ENCODE results near the gene PUSL1. TPM values are rescaled to one million over a fixed set of nuclear protein-coding genes. Genes with fewer than 3 reads are reported as not detected.

The PUSL1 gene
- total and polyA plus RNA-seq, 2 of the 13 experiments (the other 11 are each of a cell fraction or from before 2014, with no cell fraction given), result 8.3 to 22.2 TPM

DNA sequence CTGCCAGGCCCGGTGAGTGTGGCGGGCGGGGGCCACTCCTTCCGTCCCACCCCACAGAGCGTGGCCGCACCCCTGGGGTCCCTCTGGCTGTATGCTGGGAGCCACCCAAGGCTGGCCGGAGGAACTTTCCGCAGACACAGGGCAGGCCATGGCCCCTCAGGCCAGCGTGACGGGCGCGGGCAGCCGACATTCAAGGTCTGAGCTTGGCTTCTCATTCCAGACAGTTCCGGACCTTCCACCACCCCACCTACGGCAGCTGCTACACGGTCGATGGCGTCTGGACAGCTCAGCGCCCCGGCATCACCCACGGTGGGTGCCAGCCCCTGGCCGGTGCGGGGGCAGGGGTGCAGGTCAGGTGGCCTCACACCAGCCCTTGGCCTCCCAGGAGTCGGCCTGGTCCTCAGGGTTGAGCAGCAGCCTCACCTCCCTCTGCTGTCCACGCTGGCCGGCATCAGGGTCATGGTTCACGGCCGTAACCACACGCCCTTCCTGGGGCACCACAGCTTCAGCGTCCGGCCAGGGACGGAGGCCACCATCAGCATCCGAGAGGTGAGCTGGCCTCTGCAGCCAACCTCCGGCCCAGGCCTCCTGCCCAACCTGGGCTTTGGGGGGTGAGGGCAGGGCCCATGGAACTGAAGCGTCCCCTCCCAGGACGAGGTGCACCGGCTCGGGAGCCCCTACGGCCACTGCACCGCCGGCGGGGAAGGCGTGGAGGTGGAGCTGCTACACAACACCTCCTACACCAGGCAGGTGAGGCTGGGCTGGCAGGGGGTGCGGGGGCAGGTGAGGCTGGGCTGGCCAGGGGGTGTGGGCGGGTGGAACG lies 20.9 kb upstream of the PUSL1 start (continued):
- TF ChIP-seq PRMT3 (CRISPR knock-in tag; IDR thresholded peaks at IDR 0.05; ENCODE audit: borderline replicate concordance, low read depth), result no peak
- TF ChIP-seq, protein P1, sequence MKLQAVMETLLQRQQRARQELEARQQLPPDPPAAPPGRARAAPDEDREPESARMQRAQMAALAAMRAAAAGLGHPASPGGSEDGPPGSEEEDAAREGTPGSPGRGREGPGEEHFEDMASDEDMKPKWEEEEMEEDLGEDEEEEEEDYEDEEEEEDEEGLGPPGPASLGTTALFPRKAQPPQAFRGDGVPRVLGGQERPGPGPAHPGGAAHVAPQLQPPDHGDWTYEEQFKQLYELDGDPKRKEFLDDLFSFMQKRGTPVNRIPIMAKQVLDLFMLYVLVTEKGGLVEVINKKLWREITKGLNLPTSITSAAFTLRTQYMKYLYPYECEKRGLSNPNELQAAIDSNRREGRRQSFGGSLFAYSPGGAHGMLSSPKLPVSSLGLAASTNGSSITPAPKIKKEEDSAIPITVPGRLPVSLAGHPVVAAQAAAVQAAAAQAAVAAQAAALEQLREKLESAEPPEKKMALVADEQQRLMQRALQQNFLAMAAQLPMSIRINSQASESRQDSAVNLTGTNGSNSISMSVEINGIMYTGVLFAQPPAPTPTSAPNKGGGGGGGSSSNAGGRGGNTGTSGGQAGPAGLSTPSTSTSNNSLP (IDR thresholded peaks at IDR 0.05; ENCODE audit: low read depth, low read length), result no peak
- no peak for TF ChIP-seq NFRKB (IDR thresholded peaks at IDR 0.05)
- TF ChIP-seq ZNF781 (CRISPR knock-in tag; IDR thresholded peaks at IDR 0.05; ENCODE audit: borderline replicate concordance, not compliant biosample characterization), result no peak
- no peak for TF ChIP-seq KMT2A (CRISPR knock-in tag; IDR thresholded peaks at IDR 0.05)
- peak; percentile 24; the same call in 1 of the 2 replicates for TF ChIP-seq FOXA3 (CRISPR knock-in tag; IDR thresholded peaks at IDR 0.05)
- no peak for TF ChIP-seq JUN (CRISPR knock-in tag; IDR thresholded peaks at IDR 0.05)
- no peak for TF ChIP-seq FOSL1 (CRISPR knock-in tag; IDR thresholded peaks at IDR 0.05; ENCODE audit: borderline replicate concordance)
- no peak for TF ChIP-seq RFXANK (CRISPR knock-in tag; IDR thresholded peaks at IDR 0.05)
- peak; percentile 47; the same call in 1 of the 2 replicates for TF ChIP-seq GATAD2A (CRISPR knock-in tag; IDR thresholded peaks at IDR 0.05)
- TF ChIP-seq NKX3-1 (CRISPR knock-in tag; IDR thresholded peaks at IDR 0.05), result no peak
- 0 out of 2 replicates have a peak, but pooled peaks have one; percentile 53 for TF ChIP-seq ARNTL (CRISPR knock-in tag; IDR thresholded peaks at IDR 0.05)
- TF ChIP-seq ZNF75D (CRISPR knock-in tag; IDR thresholded peaks at IDR 0.05; ENCODE audit: borderline replicate concordance), result no peak
- TF ChIP-seq, protein P2, sequence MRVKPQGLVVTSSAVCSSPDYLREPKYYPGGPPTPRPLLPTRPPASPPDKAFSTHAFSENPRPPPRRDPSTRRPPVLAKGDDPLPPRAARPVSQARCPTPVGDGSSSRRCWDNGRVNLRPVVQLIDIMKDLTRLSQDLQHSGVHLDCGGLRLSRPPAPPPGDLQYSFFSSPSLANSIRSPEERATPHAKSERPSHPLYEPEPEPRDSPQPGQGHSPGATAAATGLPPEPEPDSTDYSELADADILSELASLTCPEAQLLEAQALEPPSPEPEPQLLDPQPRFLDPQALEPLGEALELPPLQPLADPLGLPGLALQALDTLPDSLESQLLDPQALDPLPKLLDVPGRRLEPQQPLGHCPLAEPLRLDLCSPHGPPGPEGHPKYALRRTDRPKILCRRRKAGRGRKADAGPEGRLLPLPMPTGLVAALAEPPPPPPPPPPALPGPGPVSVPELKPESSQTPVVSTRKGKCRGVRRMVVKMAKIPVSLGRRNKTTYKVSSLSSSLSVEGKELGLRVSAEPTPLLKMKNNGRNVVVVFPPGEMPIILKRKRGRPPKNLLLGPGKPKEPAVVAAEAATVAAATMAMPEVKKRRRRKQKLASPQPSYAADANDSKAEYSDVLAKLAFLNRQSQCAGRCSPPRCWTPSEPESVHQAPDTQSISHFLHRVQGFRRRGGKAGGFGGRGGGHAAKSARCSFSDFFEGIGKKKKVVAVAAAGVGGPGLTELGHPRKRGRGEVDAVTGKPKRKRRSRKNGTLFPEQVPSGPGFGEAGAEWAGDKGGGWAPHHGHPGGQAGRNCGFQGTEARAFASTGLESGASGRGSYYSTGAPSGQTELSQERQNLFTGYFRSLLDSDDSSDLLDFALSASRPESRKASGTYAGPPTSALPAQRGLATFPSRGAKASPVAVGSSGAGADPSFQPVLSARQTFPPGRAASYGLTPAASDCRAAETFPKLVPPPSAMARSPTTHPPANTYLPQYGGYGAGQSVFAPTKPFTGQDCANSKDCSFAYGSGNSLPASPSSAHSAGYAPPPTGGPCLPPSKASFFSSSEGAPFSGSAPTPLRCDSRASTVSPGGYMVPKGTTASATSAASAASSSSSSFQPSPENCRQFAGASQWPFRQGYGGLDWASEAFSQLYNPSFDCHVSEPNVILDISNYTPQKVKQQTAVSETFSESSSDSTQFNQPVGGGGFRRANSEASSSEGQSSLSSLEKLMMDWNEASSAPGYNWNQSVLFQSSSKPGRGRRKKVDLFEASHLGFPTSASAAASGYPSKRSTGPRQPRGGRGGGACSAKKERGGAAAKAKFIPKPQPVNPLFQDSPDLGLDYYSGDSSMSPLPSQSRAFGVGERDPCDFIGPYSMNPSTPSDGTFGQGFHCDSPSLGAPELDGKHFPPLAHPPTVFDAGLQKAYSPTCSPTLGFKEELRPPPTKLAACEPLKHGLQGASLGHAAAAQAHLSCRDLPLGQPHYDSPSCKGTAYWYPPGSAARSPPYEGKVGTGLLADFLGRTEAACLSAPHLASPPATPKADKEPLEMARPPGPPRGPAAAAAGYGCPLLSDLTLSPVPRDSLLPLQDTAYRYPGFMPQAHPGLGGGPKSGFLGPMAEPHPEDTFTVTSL (CRISPR knock-in tag; IDR thresholded peaks at IDR 0.05; ENCODE audit: borderline replicate concordance), result no peak
- TF ChIP-seq KDM5B (CRISPR knock-in tag; IDR thresholded peaks at IDR 0.05; ENCODE audit: borderline replicate concordance), result peak; percentile 72; the same call in 1 of the 2 replicates
- TF ChIP-seq SAFB2 (CRISPR knock-in tag; IDR thresholded peaks at IDR 0.05; ENCODE audit: borderline replicate concordance, low read depth), result no peak
- no peak for TF ChIP-seq SSRP1 (CRISPR knock-in tag; IDR thresholded peaks at IDR 0.05)
- TF ChIP-seq CEBPB (IDR thresholded peaks at IDR 0.05; ENCODE audit: borderline replicate concordance, low read depth, low read length), result no peak
- TF ChIP-seq REXO4 (CRISPR knock-in tag; IDR thresholded peaks at IDR 0.05; ENCODE audit: borderline replicate concordance), result no peak
- TF ChIP-seq ZNF230 (CRISPR knock-in tag; IDR thresholded peaks at IDR 0.05), result 0 out of 2 replicates have a peak, but pooled peaks have one; percentile 31
- TF ChIP-seq, protein P3, sequence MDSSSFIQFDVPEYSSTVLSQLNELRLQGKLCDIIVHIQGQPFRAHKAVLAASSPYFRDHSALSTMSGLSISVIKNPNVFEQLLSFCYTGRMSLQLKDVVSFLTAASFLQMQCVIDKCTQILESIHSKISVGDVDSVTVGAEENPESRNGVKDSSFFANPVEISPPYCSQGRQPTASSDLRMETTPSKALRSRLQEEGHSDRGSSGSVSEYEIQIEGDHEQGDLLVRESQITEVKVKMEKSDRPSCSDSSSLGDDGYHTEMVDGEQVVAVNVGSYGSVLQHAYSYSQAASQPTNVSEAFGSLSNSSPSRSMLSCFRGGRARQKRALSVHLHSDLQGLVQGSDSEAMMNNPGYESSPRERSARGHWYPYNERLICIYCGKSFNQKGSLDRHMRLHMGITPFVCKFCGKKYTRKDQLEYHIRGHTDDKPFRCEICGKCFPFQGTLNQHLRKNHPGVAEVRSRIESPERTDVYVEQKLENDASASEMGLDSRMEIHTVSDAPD (CRISPR knock-in tag; IDR thresholded peaks at IDR 0.05), result no peak
- 0 out of 2 replicates have a peak, but pooled peaks have one; percentile 63 for TF ChIP-seq ZIK1 (CRISPR knock-in tag; IDR thresholded peaks at IDR 0.05; ENCODE audit: borderline replicate concordance, low read depth)

Measured in HepG2 (cell line).